Measurements from ENCODE around the gene PRKCZ. TPM values are rescaled to one million over a fixed set of nuclear protein-coding genes. Genes with fewer than 3 reads are reported as not detected.

Gene PRKCZ
- 2.0 and 2.3 TPM in 2 replicates for total RNA-seq
- 1.3 and 1.6 TPM in 2 replicates for polyA plus RNA-seq
- polyA plus RNA-seq (2012), result 1.1 and 2.1 TPM in 2 replicates
- polyA minus RNA-seq (ENCODE audit: low replicate concordance), result 0.63 and 4.4 TPM in 2 replicates

GRCh38 chr1:2049718-2050431 is at the start of gene PRKCZ:
Gene PRKCZ (plus strand): TSS chr1:2050411. CDS start chr1:2050631, 220 bp downstream.
- no peaks in the 10 kb centered on the region for H3K4me1 ChIP-seq (ENCODE audit: control insufficient read depth, extremely low read depth, insufficient read depth, low read length)
- no peak within 1 kb of the TSS for H3K9ac ChIP-seq (ENCODE audit: insufficient read depth, low read length)
- peaks cover 27% of the 10 kb centered on the region for H3K27me3 ChIP-seq (ENCODE audit: control insufficient read depth, insufficient read depth, low read length)
- H3K36me3 ChIP-seq (ENCODE audit: control insufficient read depth, insufficient read depth, low read length), result no peaks in the 10 kb centered on the region
- H3K79me2 ChIP-seq (ENCODE audit: control insufficient read depth, insufficient read depth, low read length), result no peaks in the 10 kb centered on the region
- H4K20me1 ChIP-seq (ENCODE audit: control insufficient read depth, extremely low read depth, insufficient read depth, low read length), result no peaks in the 10 kb centered on the region
- no peaks in the 10 kb centered on the region for H3K9me3 ChIP-seq (ENCODE audit: control insufficient read depth, insufficient read depth, low read depth, low read length)
- H2AFZ ChIP-seq (ENCODE audit: low read length), result no peak within 1 kb of the TSS
- H3K27ac ChIP-seq (ENCODE audit: insufficient read depth, low read length), result no peak within 1 kb of the TSS
- peak in 1 of 2 donors; percentile 21 for DNase-seq (ENCODE audit: low read depth in 2 of 2)
- TF ChIP-seq EZH2 (IDR thresholded peaks at IDR 0.05; ENCODE audit: low read length, missing control alignments), result peak; percentile 90
- no peak for TF ChIP-seq CTCF (conservative IDR thresholded peaks at IDR 0.05 in 1 of 2, IDR thresholded peaks at IDR 0.05 in 1 of 2; ENCODE audit: low read depth in 1 of 2, low read length in 2 of 2)
- H3K4me3 ChIP-seq (replicated peaks in 1 of 4; ENCODE audit: control extremely low read depth in 1 of 4, insufficient read depth in 1 of 4, low read depth in 3 of 4, low read length in 4 of 4), result no peak within 1 kb of the TSS
- no peak within 1 kb of the TSS for H3K4me2 ChIP-seq (ENCODE audit: extremely low read depth, insufficient read depth, low read length)

- H3K27ac ChIP-seq (ENCODE audit: insufficient read depth, low read length), result no peak overlapping the region
- TF ChIP-seq EZH2 (IDR thresholded peaks at IDR 0.05; ENCODE audit: low read length, missing control alignments) (no peak), CTCF (conservative IDR thresholded peaks at IDR 0.05 in 1 of 2, IDR thresholded peaks at IDR 0.05 in 1 of 2; ENCODE audit: low read depth in 1 of 2, low read length in 2 of 2) (no peak)
Measured at GRCh38 chr1:2000432-2000831, 49.8 kb upstream of the PRKCZ start.

DNA sequence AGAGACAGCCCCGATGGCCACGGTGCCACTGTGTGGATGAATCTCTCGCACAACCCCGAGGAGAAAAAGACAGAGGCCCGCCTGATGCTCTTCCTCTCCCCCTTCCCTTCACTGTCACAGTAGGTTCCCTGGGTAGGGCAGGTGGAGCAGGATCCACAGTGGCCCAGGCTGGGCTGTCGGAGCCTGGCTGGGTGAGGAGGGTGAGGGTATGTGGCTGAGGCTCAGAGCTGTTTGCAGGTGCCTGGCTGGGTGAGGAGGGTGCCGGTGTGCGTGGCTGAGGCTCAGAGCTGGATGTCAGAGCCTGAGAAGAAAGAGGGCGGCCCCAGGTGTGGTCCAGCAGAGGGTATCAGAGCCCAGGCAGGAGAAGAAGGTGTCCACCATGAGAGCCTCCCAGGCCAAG is 49.4 kb upstream of the PRKCZ start:
- Histone ChIP-seq H3K4me1 (ENCODE audit: control insufficient read depth, extremely low read depth, insufficient read depth, low read length) (no peaks in the 10 kb centered on the region), H3K4me3 (replicated peaks in 1 of 4; ENCODE audit: control extremely low read depth in 1 of 4, insufficient read depth in 1 of 4, low read depth in 3 of 4, low read length in 4 of 4) (no peak overlapping the region), H3K27ac (ENCODE audit: insufficient read depth, low read length) (no peak overlapping the region), H3K9ac (ENCODE audit: insufficient read depth, low read length) (no peak overlapping the region), H2AFZ (ENCODE audit: low read length) (no peak overlapping the region), H3K4me2 (ENCODE audit: extremely low read depth, insufficient read depth, low read length) (no peak overlapping the region), H3K27me3 (ENCODE audit: control insufficient read depth, insufficient read depth, low read length) (peaks cover 16% of the 10 kb centered on the region), H3K79me2 (ENCODE audit: control insufficient read depth, insufficient read depth, low read length) (no peaks in the 10 kb centered on the region), H4K20me1 (ENCODE audit: control insufficient read depth, extremely low read depth, insufficient read depth, low read length) (no peaks in the 10 kb centered on the region), H3K9me3 (ENCODE audit: control insufficient read depth, insufficient read depth, low read depth, low read length) (no peaks in the 10 kb centered on the region), H3K36me3 (ENCODE audit: control insufficient read depth, insufficient read depth, low read length) (no peaks in the 10 kb centered on the region)
- DNase-seq (ENCODE audit: low read depth in 2 of 2), result no peak
- TF ChIP-seq EZH2 (IDR thresholded peaks at IDR 0.05; ENCODE audit: low read length, missing control alignments) (no peak), CTCF (conservative IDR thresholded peaks at IDR 0.05 in 1 of 2, IDR thresholded peaks at IDR 0.05 in 1 of 2; ENCODE audit: low read depth in 1 of 2, low read length in 2 of 2) (no peak)

More at GRCh38 chr1:2000432-2000831, 49.8 kb upstream of the PRKCZ start:
- Histone ChIP-seq H3K4me3 (replicated peaks in 1 of 4; ENCODE audit: control extremely low read depth in 1 of 4, insufficient read depth in 1 of 4, low read depth in 3 of 4, low read length in 4 of 4) (no peak overlapping the region), H3K79me2 (ENCODE audit: control insufficient read depth, insufficient read depth, low read length) (no peaks in the 10 kb centered on the region), H3K9me3 (ENCODE audit: control insufficient read depth, insufficient read depth, low read depth, low read length) (no peaks in the 10 kb centered on the region), H3K9ac (ENCODE audit: insufficient read depth, low read length) (no peak overlapping the region), H4K20me1 (ENCODE audit: control insufficient read depth, extremely low read depth, insufficient read depth, low read length) (no peaks in the 10 kb centered on the region), H3K4me2 (ENCODE audit: extremely low read depth, insufficient read depth, low read length) (no peak overlapping the region), H2AFZ (ENCODE audit: low read length) (no peak overlapping the region), H3K36me3 (ENCODE audit: control insufficient read depth, insufficient read depth, low read length) (no peaks in the 10 kb centered on the region), H3K4me1 (ENCODE audit: control insufficient read depth, extremely low read depth, insufficient read depth, low read length) (no peaks in the 10 kb centered on the region), H3K27me3 (ENCODE audit: control insufficient read depth, insufficient read depth, low read length) (peaks cover 16% of the 10 kb centered on the region)
- DNase-seq (ENCODE audit: low read depth in 2 of 2), result no peak
